Right atrium auricular region (tissue), 2 donors: ENCODE measurements around the gene SUN1. TPM values are rescaled to one million over a fixed set of nuclear protein-coding genes. Genes with fewer than 3 reads are reported as not detected.

Experiments
- DNase-seq: peaks from one replicate; pipeline ENCODE4 v3.0.0-alpha.2; 2019; ENCODE audit warnings: low spot score
- H3K27ac ChIP-seq, 2 donors: fragments of 200-600 bp; sonication (generic); 1 replicate in 1 of 2; 2 replicates in 1 of 2; pipeline ENCODE4 v1.5.1; 2016 to 2019
- H3K27me3 ChIP-seq, 2 donors: fragments of 200-600 bp; sonication (generic); one replicate each; pipeline versions ENCODE4 v1.5.1 to v1.6.0; 2017 to 2019
- H3K36me3 ChIP-seq: fragments of 200-600 bp; sonication (generic); one replicate; pipeline ENCODE4 v1.5.1; 2016
- H3K4me1 ChIP-seq, 2 donors: fragments of 200-600 bp; sonication (generic); one replicate each; pipeline versions ENCODE4 v1.5.1 to v1.6.0; 2017 to 2019
- H3K4me3 ChIP-seq, 2 donors: fragments of 200-600 bp; sonication (generic); 1 replicate in 1 of 2; 2 replicates in 1 of 2; pipeline ENCODE4 v1.5.1; 2017 to 2019; ENCODE audit warnings: mild to moderate bottlenecking in 1 of 2, moderate library complexity in 1 of 2
- H3K9me3 ChIP-seq, 2 donors: fragments of 200-600 bp; sonication (generic); one replicate each; pipeline ENCODE4 v1.5.1; 2019
- CTCF ChIP-seq, 2 donors: fragments of 200-600 bp; sonication (generic); IDR thresholded peaks; one replicate each; pipeline ENCODE4 v1.5.1; 2019; ENCODE audit warnings: antibody characterized with exemption in 2 of 2
- total RNA-seq, 2 donors: library from RNA; depleted of rRNA; stranded (reverse); fragments of >200 nt; gene quantifications; one replicate each; pipeline ENCODE4 v1.1.0, GENCODE V29; 2016

Gene SUN1
- total RNA-seq, 2 donors from 2014 or later, result 84.4 to 97.5 TPM

DNA sequence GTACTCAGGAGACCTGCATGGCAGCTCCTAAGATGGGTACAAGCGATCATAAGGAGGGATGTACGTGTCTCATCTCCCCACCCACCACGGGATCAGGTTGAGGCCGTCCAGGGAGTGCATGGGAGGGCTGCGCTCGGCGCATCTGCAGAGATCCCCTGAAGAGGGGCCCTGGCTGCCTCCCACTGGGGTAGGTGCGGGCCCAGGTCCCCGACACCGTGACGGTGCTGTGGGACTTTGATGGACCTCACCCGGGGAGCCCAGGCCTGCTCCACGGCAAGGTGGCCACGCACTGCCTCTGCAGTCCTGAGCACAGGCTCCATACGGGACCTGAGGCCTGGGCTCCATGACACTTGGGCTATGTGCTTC is 56.7 kb downstream of the SUN1 start:
- H3K9me3 ChIP-seq, result no peaks in the 10 kb centered on the region
- peaks cover 66% of the 10 kb centered on the region for H3K36me3 ChIP-seq
- H3K27ac ChIP-seq, result no peak overlapping the region
- no peak for DNase-seq
- no peak for TF ChIP-seq CTCF (IDR thresholded peaks at IDR 0.05)
- no peaks in the 10 kb centered on the region for H3K27me3 ChIP-seq
- H3K4me3 ChIP-seq, result no peak overlapping the region
- peaks cover 0 to 34% of the 10 kb centered on the region in 2 donors for H3K4me1 ChIP-seq

- DNase-seq, result no peak
- Histone ChIP-seq H3K4me1 (peaks cover 0 to 30% of the 10 kb centered on the region in 2 donors), H3K27ac (no peak overlapping the region), H3K4me3 (no peak overlapping the region), H3K9me3 (no peaks in the 10 kb centered on the region), H3K36me3 (peaks cover 70% of the 10 kb centered on the region), H3K27me3 (no peaks in the 10 kb centered on the region)
- no peak for TF ChIP-seq CTCF (IDR thresholded peaks at IDR 0.05)
These were observed 57.1 kb downstream of the SUN1 start for GRCh38 chr7:889391-889790.

GRCh38 chr7:890868-891267 is 58.6 kb downstream of the SUN1 start:
- TF ChIP-seq CTCF (IDR thresholded peaks at IDR 0.05), result no peak
- Histone ChIP-seq H3K4me1 (peaks cover 0 to 17% of the 10 kb centered on the region in 2 donors), H3K27me3 (no peaks in the 10 kb centered on the region), H3K9me3 (no peaks in the 10 kb centered on the region), H3K27ac (no peak overlapping the region), H3K36me3 (peaks cover 84% of the 10 kb centered on the region), H3K4me3 (no peak overlapping the region)
- DNase-seq, result no peak

DNA sequence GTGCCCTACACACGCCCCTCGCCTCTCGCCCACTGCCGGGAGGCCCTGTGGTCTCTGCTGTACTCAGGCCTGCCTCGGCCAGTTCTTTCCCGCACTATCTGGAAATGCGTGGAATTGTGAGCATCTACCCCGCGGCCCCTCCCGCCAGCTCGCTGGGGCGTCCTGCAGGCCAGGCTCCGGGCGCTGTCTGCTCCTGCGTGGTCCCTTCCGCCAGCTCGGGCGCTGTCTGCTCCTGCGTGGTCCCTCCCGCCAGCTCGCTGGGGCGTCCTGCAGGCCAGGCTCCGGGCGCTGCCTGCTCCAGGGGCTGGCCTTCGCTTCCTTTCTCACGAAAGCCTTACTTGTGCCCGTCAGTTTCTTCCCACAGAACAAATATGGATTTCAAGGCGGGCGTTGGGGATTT is 59.0 kb downstream of the SUN1 start:
- TF ChIP-seq CTCF (IDR thresholded peaks at IDR 0.05), result no peak
- H3K4me3 ChIP-seq, result no peak overlapping the region
- H3K27ac ChIP-seq, result no peak overlapping the region
- H3K27me3 ChIP-seq, result no peaks in the 10 kb centered on the region
- peaks cover 0 to 12% of the 10 kb centered on the region in 2 donors for H3K4me1 ChIP-seq
- H3K9me3 ChIP-seq, result no peaks in the 10 kb centered on the region
- no peak for DNase-seq
- peaks cover 88% of the 10 kb centered on the region for H3K36me3 ChIP-seq

DNA sequence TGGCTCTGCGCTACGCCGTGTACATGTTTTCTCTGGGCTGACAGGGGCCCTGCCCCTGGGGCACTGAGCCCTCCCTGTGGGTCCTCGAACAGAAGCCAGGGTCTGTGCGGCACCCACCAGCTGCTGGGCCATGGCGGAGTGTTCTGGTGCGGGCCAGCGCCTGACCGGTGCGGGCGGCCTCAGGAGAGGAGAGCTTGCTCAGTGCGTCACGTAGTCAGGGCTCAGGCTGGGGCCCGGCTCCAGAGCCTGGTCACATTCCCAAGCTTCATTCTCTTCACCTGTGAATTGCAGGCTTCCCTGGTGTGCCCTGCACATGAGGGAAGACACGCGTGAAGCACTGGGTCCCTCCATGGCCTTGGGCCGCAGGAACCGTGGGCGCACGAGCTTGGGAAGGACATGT is 59.5 kb downstream of the SUN1 start:
- no peak for TF ChIP-seq CTCF (IDR thresholded peaks at IDR 0.05)
- H3K27ac ChIP-seq, result no peak overlapping the region
- peaks cover 0 to 9% of the 10 kb centered on the region in 2 donors for H3K4me1 ChIP-seq
- H3K36me3 ChIP-seq, result peaks cover 88% of the 10 kb centered on the region
- no peaks in the 10 kb centered on the region for H3K9me3 ChIP-seq
- no peak overlapping the region for H3K4me3 ChIP-seq
- no peaks in the 10 kb centered on the region for H3K27me3 ChIP-seq
- DNase-seq, result no peak
